ENCODE data around the gene HSPA9. TPM values are rescaled to one million over a fixed set of nuclear protein-coding genes. Genes with fewer than 3 reads are reported as not detected.

Gene HSPA9
- total RNA-seq, 2 donors from 2014 or later: 79.8 to 98.3 TPM

- DNase-seq (no peak), ATAC-seq (no peak)
- Histone ChIP-seq H3K4me1 (no peaks in the 10 kb centered on the region), H3K36me3 (replicated peaks in 1 of 2; ENCODE audit: insufficient read depth in 1 of 2, low read depth in 2 of 2) (peaks cover 11 to 36% of the 10 kb centered on the region in 2 donors), H3K4me3 (no peak overlapping the region), H3K27me3 (no peaks in the 10 kb centered on the region), H3K9me3 (no peaks in the 10 kb centered on the region), H3K27ac (no peak overlapping the region)
- TF ChIP-seq CTCF (IDR thresholded peaks at IDR 0.05) (no peak), POLR2A (IDR thresholded peaks at IDR 0.05) (no peak)
- 63 to 64% methylated on average over 7 of the region's 7 CpGs for WGBS, 2 donors
- intact Hi-C loops (cut with DNase I): no loop called here
Measured at GRCh38 chr5:138559937-138560336, 15.3 kb downstream of the HSPA9 start.

- ATAC-seq: no peak
- Histone ChIP-seq H3K9me3 (no peaks in the 10 kb centered on the region), H3K4me1 (no peaks in the 10 kb centered on the region), H3K4me3 (no peak overlapping the region), H3K27ac (no peak overlapping the region), H3K36me3 (replicated peaks in 1 of 2; ENCODE audit: insufficient read depth in 1 of 2, low read depth in 2 of 2) (peaks cover 11 to 38% of the 10 kb centered on the region in 2 donors), H3K27me3 (no peaks in the 10 kb centered on the region)
- DNase-seq: no peak
- intact Hi-C loops (cut with DNase I): no loop called here
- 58 to 73% methylated on average over 2 of the region's 2 CpGs for WGBS, 2 donors
- TF ChIP-seq POLR2A (IDR thresholded peaks at IDR 0.05): no peak
- no peak for TF ChIP-seq CTCF (IDR thresholded peaks at IDR 0.05)
Measured at GRCh38 chr5:138557677-138558076, 17.5 kb downstream of the HSPA9 start.

- TF ChIP-seq POLR2A (IDR thresholded peaks at IDR 0.05) (no peak), CTCF (IDR thresholded peaks at IDR 0.05) (no peak)
- Histone ChIP-seq H3K27me3 (no peaks in the 10 kb centered on the region), H3K9me3 (no peaks in the 10 kb centered on the region), H3K27ac (no peak overlapping the region), H3K36me3 (replicated peaks in 1 of 2; ENCODE audit: insufficient read depth in 1 of 2, low read depth in 2 of 2) (peaks cover 11 to 30% of the 10 kb centered on the region in 2 donors), H3K4me3 (no peak overlapping the region), H3K4me1 (no peaks in the 10 kb centered on the region)
- WGBS, 2 donors: 59 to 81% methylated on average over 1 of the region's 1 CpG
- DNase-seq (no peak), ATAC-seq (no peak)
- intact Hi-C loops (cut with DNase I): no loop called here
Measured at GRCh38 chr5:138554143-138554542, 21.1 kb downstream of the HSPA9 start.

DNA sequence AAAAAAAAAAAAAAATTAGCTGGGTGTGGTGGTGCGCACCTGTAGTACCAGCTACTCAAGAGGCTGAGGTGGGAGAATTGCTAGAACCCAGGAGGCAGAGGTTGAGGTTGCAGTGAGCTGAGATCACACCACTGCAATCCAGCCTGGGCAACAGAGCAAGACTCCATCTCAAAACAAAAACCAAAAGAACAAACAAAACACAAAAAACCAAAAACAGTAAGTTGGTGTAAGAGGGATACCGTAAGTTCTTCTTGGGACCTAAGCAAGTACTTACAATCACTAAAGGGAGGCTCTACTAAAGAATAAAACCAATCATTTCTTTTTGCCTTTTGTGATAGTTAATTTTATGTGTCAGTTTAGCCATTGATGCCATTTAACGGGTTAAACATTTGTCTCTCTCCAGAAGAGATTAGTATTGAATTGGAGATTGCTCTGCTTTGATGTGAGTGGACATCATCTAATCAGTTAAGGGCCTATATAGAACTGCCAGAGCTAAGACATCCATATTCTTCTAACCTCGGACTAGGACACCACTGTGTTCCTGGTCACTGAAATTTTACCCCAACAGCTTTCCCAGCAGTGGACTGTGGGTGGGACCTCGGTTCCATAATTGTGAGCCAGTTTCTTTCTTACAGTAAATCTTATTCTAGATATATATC is 21.6 kb downstream of the HSPA9 start:
- Histone ChIP-seq H3K27me3 (no peaks in the 10 kb centered on the region), H3K36me3 (replicated peaks in 1 of 2; ENCODE audit: insufficient read depth in 1 of 2, low read depth in 2 of 2) (peaks cover 11 to 25% of the 10 kb centered on the region in 2 donors), H3K9me3 (no peaks in the 10 kb centered on the region), H3K4me3 (no peak overlapping the region), H3K4me1 (peaks cover 3% of the 10 kb centered on the region), H3K27ac (no peak overlapping the region)
- TF ChIP-seq CTCF (IDR thresholded peaks at IDR 0.05) (no peak), POLR2A (IDR thresholded peaks at IDR 0.05) (no peak)
- no peak for DNase-seq
- WGBS, 2 donors: 73 to 83% methylated on average over 5 of the region's 5 CpGs
- intact Hi-C loops (cut with DNase I): no loop called here
- no peak for ATAC-seq

DNA sequence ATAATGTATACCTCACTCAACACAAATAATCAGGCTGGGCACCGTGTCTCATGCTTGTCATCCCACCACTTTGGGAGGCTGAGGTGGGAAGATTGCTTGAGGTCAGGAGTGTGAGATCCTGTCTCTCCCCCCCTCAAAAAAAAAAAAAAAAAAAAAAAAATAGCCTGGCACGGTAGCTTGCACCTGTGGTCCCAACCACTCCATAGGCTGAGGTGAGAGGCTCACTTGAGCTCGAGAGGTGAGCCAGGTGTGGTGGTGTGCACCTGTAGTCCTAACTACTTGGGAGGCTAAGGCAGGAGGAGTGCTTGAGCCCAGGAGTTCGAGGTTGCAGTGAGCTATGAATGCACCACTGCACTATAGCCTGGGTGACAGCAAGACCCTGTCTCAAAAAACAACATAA is 22.5 kb downstream of the HSPA9 start:
- Histone ChIP-seq H3K9me3 (no peaks in the 10 kb centered on the region), H3K4me3 (no peak overlapping the region), H3K27me3 (no peaks in the 10 kb centered on the region), H3K4me1 (peaks cover 11% of the 10 kb centered on the region), H3K27ac (no peak overlapping the region), H3K36me3 (replicated peaks in 1 of 2; ENCODE audit: insufficient read depth in 1 of 2, low read depth in 2 of 2) (peaks cover 10 to 16% of the 10 kb centered on the region in 2 donors)
- TF ChIP-seq CTCF (IDR thresholded peaks at IDR 0.05) (no peak), POLR2A (IDR thresholded peaks at IDR 0.05) (no peak)
- intact Hi-C loops (cut with DNase I): no loop called here
- DNase-seq: no peak
- ATAC-seq: no peak
- 75 to 78% methylated on average over 4 of the region's 4 CpGs for WGBS, 2 donors
